B cell (primary cell): ENCODE results near the gene ITSN1. TPM values are rescaled to one million over a fixed set of nuclear protein-coding genes. Genes with fewer than 3 reads are reported as not detected.

ENCODE experiments used
- ATAC-seq: fragments of 200-7000 bp; cut with Tn5 transposase; one replicate; pipeline ENCODE4 v1.10.0; 2021; ENCODE audit warnings: low read depth, mild to moderate bottlenecking, moderate number of reproducible peaks, moderate library complexity
- CTCF ChIA-PET: fragments of 350-600 bp; sonication (Branson Sonifier 250); formaldehyde crosslinking; loops from one replicate; lab custom pipeline; 2021; ENCODE audit warnings: antibody characterized with exemption, inconsistent platforms; lab: Charles Lee
- POLR2A ChIA-PET: fragments of 350-600 bp; sonication (Branson Sonifier 250); formaldehyde crosslinking; loops from one replicate; lab custom pipeline; 2021; ENCODE audit warnings: antibody characterized with exemption; lab: Charles Lee
- DNase-seq: peaks from one replicate; pipeline ENCODE4 v3.0.0; 2013
- H2AFZ ChIP-seq: 2 replicates; pipeline ENCODE4 v1.6.1; 2012; ENCODE audit warnings: mild to moderate bottlenecking, low read depth, low read length; ENCODE audit not compliant: insufficient read depth, poor library complexity, severe bottlenecking
- H3K27ac ChIP-seq, 2 donors: 1 replicate in 1 of 2; 2 replicates in 1 of 2; pipeline ENCODE4 v1.5.1; 2012 to 2013; ENCODE audit warnings: low read length in 2 of 2, mild to moderate bottlenecking in 2 of 2, moderate library complexity in 1 of 2
- H3K27me3 ChIP-seq, 4 experiments: fragments of 200-600 bp in 1 of 4; sonication (generic) in 1 of 4; replicated peaks in 1 of 4; 1 replicate in 2 of 4; 2 replicates in 2 of 4; pipeline versions ENCODE4 v1.6.1 to v1.7.0; 2013 to 2016; ENCODE audit warnings: low read length in 3 of 4, mild to moderate bottlenecking in 2 of 4, mixed read lengths in 1 of 4, moderate library complexity in 1 of 4; ENCODE audit not compliant: insufficient read depth in 4 of 4, control insufficient read depth in 3 of 4; ENCODE audit errors: control extremely low read depth in 1 of 4
- H3K36me3 ChIP-seq, 2 experiments: replicated peaks in 1 of 2; 1 replicate in 1 of 2; 2 replicates in 1 of 2; pipeline versions ENCODE4 v1.6.1 to v1.7.1; 2013; ENCODE audit warnings: low read length in 1 of 2; ENCODE audit not compliant: insufficient read depth in 2 of 2, control insufficient read depth in 1 of 2; ENCODE audit errors: control extremely low read depth in 1 of 2, extremely low read depth in 1 of 2
- H3K4me1 ChIP-seq, 2 donors: fragments of 200-600 bp in 1 of 2; sonication (generic) in 1 of 2; 1 replicate in 1 of 2; 2 replicates in 1 of 2; pipeline versions ENCODE4 v1.5.1 to v1.6.1; 2013 to 2017; ENCODE audit warnings: low read length in 2 of 2; ENCODE audit not compliant: control insufficient read depth in 2 of 2, insufficient read depth in 2 of 2
- H3K4me2 ChIP-seq: replicated peaks from 2 replicates; pipeline ENCODE3; 2012; ENCODE audit warnings: mild to moderate bottlenecking, low read depth, low read length; ENCODE audit not compliant: poor library complexity, severe bottlenecking
- H3K4me3 ChIP-seq, 5 experiments: fragments of 200-600 bp in 1 of 5; sonication (generic) in 1 of 5; 1 replicate in 3 of 5; 2 replicates in 2 of 5; pipeline versions ENCODE4 v1.5.1 to v1.7.0; 2011 to 2016; ENCODE audit warnings: low read length in 4 of 5, mild to moderate bottlenecking in 4 of 5, low read depth in 2 of 5, control low read depth in 1 of 5, moderate library complexity in 1 of 5; ENCODE audit not compliant: insufficient read depth in 1 of 5; ENCODE audit errors: control extremely low read depth in 1 of 5, extremely low read depth in 1 of 5
- H3K79me2 ChIP-seq: fragments of 200-600 bp; sonication (generic); one replicate; pipeline ENCODE4 v1.6.0; 2016; ENCODE audit warnings: low read length; ENCODE audit not compliant: control insufficient read depth, insufficient read depth
- H3K9ac ChIP-seq: fragments of 200-600 bp; sonication (generic); 2 replicates; pipeline ENCODE4 v1.6.1; 2017; ENCODE audit warnings: mild to moderate bottlenecking, low read length, moderate library complexity
- H3K9me3 ChIP-seq, 3 donors: one replicate each; pipeline versions ENCODE4 v1.6.1 to v1.7.1; 2013; ENCODE audit warnings: low read length in 2 of 3; ENCODE audit not compliant: control insufficient read depth in 2 of 3, insufficient read depth in 1 of 3; ENCODE audit errors: control extremely low read depth in 1 of 3
- H4K20me1 ChIP-seq: 2 replicates; pipeline ENCODE4 v1.6.0; 2012; ENCODE audit warnings: mild to moderate bottlenecking, low read length; ENCODE audit not compliant: insufficient read depth, control insufficient read depth, poor library complexity, severe bottlenecking
- H3K27ac Mint-ChIP-seq: one replicate; pipeline ENCODE4 v1.8.0; 2021; ENCODE audit warnings: mixed read lengths
- H3K27me3 Mint-ChIP-seq: one replicate; pipeline ENCODE4 v1.8.0; 2021; ENCODE audit warnings: mixed read lengths
- H3K4me1 Mint-ChIP-seq: one replicate; pipeline ENCODE4 v1.8.0; 2021; ENCODE audit warnings: mixed read lengths
- H3K4me3 Mint-ChIP-seq: one replicate; pipeline ENCODE4 v1.8.0; 2021; ENCODE audit warnings: mixed read lengths
- H3K9me3 Mint-ChIP-seq: one replicate; pipeline ENCODE4 v1.8.0; 2022; ENCODE audit warnings: mixed read lengths; ENCODE audit not compliant: insufficient read depth
- EZH2 ChIP-seq: IDR thresholded peaks from 2 replicates; pipeline ENCODE4 v1.6.1; 2012; ENCODE audit warnings: borderline replicate concordance, low read depth, mild to moderate bottlenecking, moderate library complexity, low read length; ENCODE audit not compliant: insufficient read depth, poor library complexity, severe bottlenecking
- WGBS: methylation state at CpG from one replicate; pipeline ENCODE4 v1.1.5; 2013; ENCODE audit warnings: missing lambda C conversion rate; ENCODE audit not compliant: insufficient coverage; 5-methylcytosine and 5-hydroxymethylcytosine counted together
- intact Hi-C: fragments of 100-400 bp; cut with micrococcal nuclease; formaldehyde crosslinking; loops from one replicate; pipeline ENCODE4 v1.10.0; 2022
- polyA plus RNA-seq: library from polyadenylated mRNA; depleted of rRNA; stranded (reverse); fragments of >200 nt; gene quantifications from 2 replicates; pipeline ENCODE4 v1.2.3, GENCODE V29; 2012
- total RNA-seq, 2 donors: library from RNA; stranded (reverse); fragments of 120-200 nt in 1 of 2; gene quantifications; 1 replicate in 1 of 2; 2 replicates in 1 of 2; pipeline versions ENCODE4 v1.2.3 to v1.2.4, GENCODE V29; 2013 to 2022
- TF ChIP-seq, protein P1 (sequence below): fragments of 200-600 bp; IDR thresholded peaks from one replicate; pipeline ENCODE4 v1.8.0; 2022; ENCODE audit warnings: antibody characterized with exemption, mild to moderate bottlenecking

ITSN1 gene
- total and polyA plus RNA-seq, 2 donors (not counting 1 experiment from before 2014, with no cell fraction given) = 0.31 to 2.4 TPM

DNA sequence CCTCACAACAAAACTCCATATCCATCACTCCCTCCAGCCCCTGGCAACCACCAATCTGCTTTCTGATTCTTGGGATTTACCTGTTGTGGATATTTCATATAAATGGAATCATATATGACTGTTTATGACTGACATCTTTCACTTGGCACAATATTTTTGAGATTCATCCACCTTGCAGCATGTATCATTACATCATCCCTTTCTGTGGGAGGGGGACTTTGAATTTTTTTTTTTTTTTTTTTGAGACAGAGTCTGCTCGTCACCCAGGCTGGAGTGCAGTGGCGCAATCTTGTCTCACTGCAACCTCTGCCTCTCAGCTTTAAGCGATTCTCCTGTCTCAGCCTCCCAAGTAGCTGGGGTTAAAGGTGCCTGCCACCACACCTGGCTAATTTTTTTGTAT is 128.2 kb downstream of the ITSN1 start:
- no peak for TF ChIP-seq EZH2
- TF ChIP-seq, protein P1, sequence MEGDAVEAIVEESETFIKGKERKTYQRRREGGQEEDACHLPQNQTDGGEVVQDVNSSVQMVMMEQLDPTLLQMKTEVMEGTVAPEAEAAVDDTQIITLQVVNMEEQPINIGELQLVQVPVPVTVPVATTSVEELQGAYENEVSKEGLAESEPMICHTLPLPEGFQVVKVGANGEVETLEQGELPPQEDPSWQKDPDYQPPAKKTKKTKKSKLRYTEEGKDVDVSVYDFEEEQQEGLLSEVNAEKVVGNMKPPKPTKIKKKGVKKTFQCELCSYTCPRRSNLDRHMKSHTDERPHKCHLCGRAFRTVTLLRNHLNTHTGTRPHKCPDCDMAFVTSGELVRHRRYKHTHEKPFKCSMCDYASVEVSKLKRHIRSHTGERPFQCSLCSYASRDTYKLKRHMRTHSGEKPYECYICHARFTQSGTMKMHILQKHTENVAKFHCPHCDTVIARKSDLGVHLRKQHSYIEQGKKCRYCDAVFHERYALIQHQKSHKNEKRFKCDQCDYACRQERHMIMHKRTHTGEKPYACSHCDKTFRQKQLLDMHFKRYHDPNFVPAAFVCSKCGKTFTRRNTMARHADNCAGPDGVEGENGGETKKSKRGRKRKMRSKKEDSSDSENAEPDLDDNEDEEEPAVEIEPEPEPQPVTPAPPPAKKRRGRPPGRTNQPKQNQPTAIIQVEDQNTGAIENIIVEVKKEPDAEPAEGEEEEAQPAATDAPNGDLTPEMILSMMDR = no peak
- Mint-ChIP-seq H3K9me3 (no peaks in the 10 kb centered on the region), H3K4me1 (no peaks in the 10 kb centered on the region), H3K27ac (no peak overlapping the region), H3K27me3 (no peaks in the 10 kb centered on the region), H3K4me3 (no peak overlapping the region)
- H3K4me2 ChIP-seq = no peak overlapping the region
- ATAC-seq (no peak), DNase-seq (no peak)
- H3K4me1 ChIP-seq = no peaks in the 10 kb centered on the region
- no peak overlapping the region for H3K9ac ChIP-seq
- peaks cover 0 to 3% (median 0%) of the 10 kb centered on the region in 3 donors for H3K9me3 ChIP-seq
- H3K27me3 ChIP-seq = no peaks in the 10 kb centered on the region
- no peak overlapping the region for H3K27ac ChIP-seq
- no peaks in the 10 kb centered on the region for H3K36me3 ChIP-seq
- H3K4me3 ChIP-seq = no peak overlapping the region
- ChIA-PET POLR2A (no interaction called here), CTCF (no interaction called here)
- intact Hi-C loops = no loop called here
- no peak overlapping the region for H2AFZ ChIP-seq
- WGBS = 100% methylated on average over 1 of the region's 3 CpGs
- no peaks in the 10 kb centered on the region for H3K79me2 ChIP-seq
- no peaks in the 10 kb centered on the region for H4K20me1 ChIP-seq

DNA sequence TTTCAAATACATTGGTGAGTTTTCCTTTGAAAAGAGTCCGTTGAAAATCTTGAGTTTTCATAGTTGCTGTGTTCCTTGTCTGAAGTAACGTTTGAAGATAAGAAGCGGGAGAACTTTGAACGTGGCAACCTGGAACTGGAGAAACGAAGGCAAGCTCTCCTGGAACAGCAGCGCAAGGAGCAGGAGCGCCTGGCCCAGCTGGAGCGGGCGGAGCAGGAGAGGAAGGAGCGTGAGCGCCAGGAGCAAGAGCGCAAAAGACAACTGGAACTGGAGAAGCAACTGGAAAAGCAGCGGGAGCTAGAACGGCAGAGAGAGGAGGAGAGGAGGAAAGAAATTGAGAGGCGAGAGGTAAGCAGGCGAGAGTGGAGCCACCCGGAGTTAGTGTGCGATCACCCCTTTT is 129.7 kb downstream of the ITSN1 start:
- H3K79me2 ChIP-seq = no peaks in the 10 kb centered on the region
- TF ChIP-seq EZH2 = no peak
- TF ChIP-seq, protein P1 = no peak
- H3K9me3 ChIP-seq = peaks cover 0 to 3% (median 0%) of the 10 kb centered on the region in 3 donors
- H4K20me1 ChIP-seq = no peaks in the 10 kb centered on the region
- Mint-ChIP-seq H3K27me3 (no peaks in the 10 kb centered on the region), H3K4me1 (no peaks in the 10 kb centered on the region), H3K4me3 (no peak overlapping the region), H3K27ac (no peak overlapping the region), H3K9me3 (no peaks in the 10 kb centered on the region)
- H3K4me3 ChIP-seq = no peak overlapping the region
- ChIA-PET POLR2A (no interaction called here), CTCF (interaction anchor here (0.7 kb wide), 1 partner anchor 19 kb away, joined by 3 read pairs; no protein-coding TSS in a partner anchor)
- no peak overlapping the region for H3K4me2 ChIP-seq
- H3K36me3 ChIP-seq = no peaks in the 10 kb centered on the region
- H3K9ac ChIP-seq = no peak overlapping the region
- WGBS = 96% methylated on average over 9 of the region's 18 CpGs
- no peak overlapping the region for H3K27ac ChIP-seq
- H3K4me1 ChIP-seq = no peaks in the 10 kb centered on the region
- intact Hi-C loops = no loop called here
- ATAC-seq (no peak), DNase-seq (no peak)
- H2AFZ ChIP-seq = no peak overlapping the region
- no peaks in the 10 kb centered on the region for H3K27me3 ChIP-seq
